Measurements from ENCODE around the gene IFNAR1. TPM values are rescaled to one million over a fixed set of nuclear protein-coding genes. Genes with fewer than 3 reads are reported as not detected.

Gene IFNAR1
- total and polyA plus RNA-seq, 2 of the 8 experiments (the other 6 are each of a cell fraction or from before 2014, with no cell fraction given), result 3.1 to 17.1 TPM

- Histone ChIP-seq H3K27ac (ENCODE audit: low read depth, low read length) (no peak overlapping the region), H3K79me2 (ENCODE audit: control insufficient read depth in 1 of 2, insufficient read depth in 2 of 2, low read length in 2 of 2) (no peaks in the 10 kb centered on the region; a peak in 1 of 4 replicates), H2BK5ac (ENCODE audit: low read depth, low read length) (no peak overlapping the region), H3K4ac (replicated peaks; ENCODE audit: insufficient read length, low read depth, low read length) (no peak overlapping the region), H4K20me1 (replicated peaks in 1 of 2; ENCODE audit: control insufficient read depth in 1 of 2, insufficient read depth in 2 of 2, low read length in 2 of 2) (no peaks in the 10 kb centered on the region), H3K79me1 (ENCODE audit: low read depth, low read length) (0 out of 2 replicates have a peak, but pooled peaks cover 2% of the 10 kb centered on the region), H4K8ac (ENCODE audit: extremely low read depth, insufficient read depth, low read length) (no peak overlapping the region), H3K56ac (replicated peaks; ENCODE audit: insufficient read length, low read depth, low read length) (no peak overlapping the region), H3K4me3 (ENCODE audit: extremely low read depth in 1 of 4, insufficient read depth in 2 of 4, low read depth in 3 of 4, low read length in 4 of 4) (no peak overlapping the region), H3K18ac (ENCODE audit: extremely low read depth, low read length) (no peak overlapping the region), H2AK5ac (ENCODE audit: low read depth, low read length) (no peak overlapping the region), H4K91ac (replicated peaks; ENCODE audit: insufficient read length, low read length) (no peak overlapping the region), H3K27me3 (replicated peaks in 1 of 4; ENCODE audit: control insufficient read depth in 3 of 4, extremely low read depth in 1 of 4, insufficient read depth in 3 of 4, low read length in 3 of 4) (no peaks in the 10 kb centered on the region), H3K9me3 (ENCODE audit: insufficient read depth in 2 of 2, low read depth in 1 of 2, low read length in 1 of 2) (no peaks in the 10 kb centered on the region), H3K23me2 (ENCODE audit: low read depth, low read length) (no peaks in the 10 kb centered on the region), H4K5ac (ENCODE audit: insufficient read length, low read depth, low read length) (no peak overlapping the region), H3K14ac (ENCODE audit: insufficient read length) (no peak overlapping the region), H2BK15ac (ENCODE audit: low read length) (no peak overlapping the region), H3K4me1 (replicated peaks in 1 of 4; ENCODE audit: control insufficient read depth in 3 of 4, insufficient read depth in 4 of 4, low read length in 3 of 4) (no peaks in the 10 kb centered on the region), H3K23ac (ENCODE audit: insufficient read length) (no peak overlapping the region), H2AFZ (ENCODE audit: low read length) (no peak overlapping the region), H3K4me2 (ENCODE audit: insufficient read depth in 1 of 2, low read depth in 2 of 2, low read length in 2 of 2) (no peak overlapping the region), H3K36me3 (ENCODE audit: control insufficient read depth in 2 of 4, insufficient read depth in 4 of 4, low read length in 3 of 4) (peaks cover 0 to 25% (median 4%) of the 10 kb centered on the region in 4 experiments; a peak in 4 of 8 replicates), H2BK20ac (ENCODE audit: low read length) (no peak overlapping the region), H3K9ac (replicated peaks in 1 of 4; ENCODE audit: extremely low read depth in 1 of 4, low read depth in 3 of 4, low read length in 3 of 4) (no peak overlapping the region), H2BK120ac (replicated peaks; ENCODE audit: low read depth, low read length) (no peak overlapping the region), H2BK12ac (ENCODE audit: low read depth, low read length) (no peak overlapping the region)
- WGBS, 2 experiments (ENCODE audit: extremely low coverage in 1 of 2, insufficient coverage in 1 of 2, insufficient read length in 1 of 2, insufficient replicate concordance in 2 of 2, low coverage in 1 of 2, low lambda C conversion rate in 2 of 2, missing lambda C conversion rate in 1 of 2), result 76% methylated on average over 1 of the region's 1 CpG; no CpG with 5 or more reads in 1 of the 2 experiments
- CTCF ChIA-PET (ENCODE audit: partially characterized antibody), result interaction anchor here (1.3 to 1.4 kb wide), 2 partner anchors 9 to 22 kb away, joined by 3 to 5 read pairs; no protein-coding TSS in a partner anchor
- no peak for DNase-seq (ENCODE audit: low read depth in 1 of 2, low spot score in 2 of 2)
- FAIRE-seq, result no peak
- TF ChIP-seq JUN (IDR thresholded peaks at IDR 0.05; ENCODE audit: low read depth, low read length), result no peak
- no peak for TF ChIP-seq NANOG (IDR thresholded peaks at IDR 0.05; ENCODE audit: insufficient read depth, low read depth, low read length, poor library complexity, severe bottlenecking)
- no peak for TF ChIP-seq TAF7 (optimal IDR thresholded peaks at IDR 0.05; ENCODE audit: borderline replicate concordance, low read depth, low read length)
- TF ChIP-seq SIN3A (conservative IDR thresholded peaks at IDR 0.05 in 1 of 2, IDR thresholded peaks at IDR 0.05 in 1 of 2; ENCODE audit: low read depth in 1 of 2, low read length in 2 of 2), result no peak
- POLR2A ChIA-PET (ENCODE audit: partially characterized antibody), result interaction anchor here (1.3 kb wide), 1 partner anchor 11 kb away, joined by 5 read pairs; no protein-coding TSS in a partner anchor
Measured at GRCh38 chr21:33339135-33339534, 14.4 kb downstream of the IFNAR1 start.
